H1 (cell line): ENCODE measurements around the gene PRMT1. TPM values are rescaled to one million over a fixed set of nuclear protein-coding genes. Genes with fewer than 3 reads are reported as not detected.

Experiments used
- CTCF ChIA-PET: fragments of 300-600 bp; sonication (Branson Sonifier 250); formaldehyde crosslinking; loops from one replicate; lab custom pipeline; 2021; ENCODE audit not compliant: partially characterized antibody; lab: Charles Lee
- POLR2A ChIA-PET: fragments of 300-600 bp; sonication (Branson Sonifier 250); formaldehyde crosslinking; loops from one replicate; lab custom pipeline; 2021; ENCODE audit warnings: inconsistent platforms; ENCODE audit not compliant: partially characterized antibody; lab: Charles Lee
- DNase-seq, 2 experiments: peaks; one replicate each; pipeline versions ENCODE4 v3.0.0 to v3.0.0-alpha.2; 2010 to 2022; ENCODE audit warnings: low spot score in 2 of 2, low read depth in 1 of 2, mixed read lengths in 1 of 2
- FAIRE-seq: peaks from 2 replicates; lab custom pipeline; 2011; peaks lifted over from hg19 to GRCh38; lab: Jason Lieb, UNC
- H2AFZ ChIP-seq: 2 replicates; pipeline ENCODE4 v1.8.1; 2012; ENCODE audit warnings: low read length, inconsistent platforms
- H2AK5ac ChIP-seq: 2 replicates; pipeline ENCODE4 v1.6.1; 2013; ENCODE audit warnings: low read depth, low read length
- H2BK120ac ChIP-seq: replicated peaks from 2 replicates; pipeline ENCODE3; 2013; ENCODE audit warnings: low read depth, low read length, inconsistent platforms
- H2BK12ac ChIP-seq: 2 replicates; pipeline ENCODE4 v1.6.1; 2013; ENCODE audit warnings: low read depth, low read length
- H2BK15ac ChIP-seq: 2 replicates; pipeline ENCODE4 v1.6.1; 2013; ENCODE audit warnings: low read length
- H2BK20ac ChIP-seq: 2 replicates; pipeline ENCODE4 v1.6.1; 2013; ENCODE audit warnings: low read length
- H2BK5ac ChIP-seq: 2 replicates; pipeline ENCODE4 v1.6.1; 2013; ENCODE audit warnings: low read depth, low read length
- H3K14ac ChIP-seq: 2 replicates; pipeline ENCODE4 v1.6.1; 2013; ENCODE audit warnings: inconsistent platforms; ENCODE audit not compliant: insufficient read length
- H3K18ac ChIP-seq: 2 replicates; pipeline ENCODE4 v1.6.1; 2013; ENCODE audit warnings: low read length; ENCODE audit errors: extremely low read depth
- H3K23ac ChIP-seq: 2 replicates; pipeline ENCODE4 v1.6.1; 2013; ENCODE audit warnings: inconsistent platforms; ENCODE audit not compliant: insufficient read length
- H3K23me2 ChIP-seq: 2 replicates; pipeline ENCODE4 v1.6.1; 2013; ENCODE audit warnings: low read depth, low read length
- H3K27ac ChIP-seq: 2 replicates; pipeline ENCODE4 v1.6.1; 2011; ENCODE audit warnings: low read depth, low read length, inconsistent platforms
- H3K27me3 ChIP-seq, 4 experiments: replicated peaks in 1 of 4; 1 replicate in 1 of 4; 2 replicates in 3 of 4; pipeline versions ENCODE4 v1.6.1 to v1.8.1; 2011 to 2013; ENCODE audit warnings: low read length in 3 of 4, mild to moderate bottlenecking in 3 of 4, inconsistent platforms in 2 of 4, mixed read lengths in 2 of 4, moderate library complexity in 1 of 4; ENCODE audit not compliant: control insufficient read depth in 3 of 4, insufficient read depth in 3 of 4; ENCODE audit errors: extremely low read depth in 1 of 4
- H3K36me3 ChIP-seq, 4 experiments: 2 replicates each; pipeline versions ENCODE4 v1.6.1 to v1.8.1; 2011 to 2013; ENCODE audit warnings: mild to moderate bottlenecking in 4 of 4, low read length in 3 of 4, moderate library complexity in 2 of 4, control low read depth in 1 of 4, inconsistent platforms in 1 of 4; ENCODE audit not compliant: insufficient read depth in 4 of 4, control insufficient read depth in 2 of 4
- H3K4ac ChIP-seq: replicated peaks from 2 replicates; pipeline ENCODE3; 2013; ENCODE audit warnings: low read length, low read depth, mixed read lengths, inconsistent platforms; ENCODE audit not compliant: insufficient read length
- H3K4me1 ChIP-seq, 4 experiments: replicated peaks in 1 of 4; 1 replicate in 1 of 4; 2 replicates in 3 of 4; pipeline versions ENCODE4 v1.6.1 to v1.8.1; 2011 to 2013; ENCODE audit warnings: low read length in 3 of 4, inconsistent platforms in 2 of 4, mixed read lengths in 1 of 4; ENCODE audit not compliant: insufficient read depth in 4 of 4, control insufficient read depth in 3 of 4
- H3K4me2 ChIP-seq, 2 experiments: 2 replicates each; pipeline versions ENCODE4 v1.6.1 to v1.8.1; 2011 to 2013; ENCODE audit warnings: low read depth in 2 of 2, low read length in 2 of 2, control low read depth in 1 of 2, inconsistent platforms in 1 of 2, mild to moderate bottlenecking in 1 of 2; ENCODE audit not compliant: insufficient read depth in 1 of 2
- H3K4me3 ChIP-seq, 4 experiments: fragments of 200-600, 300-600 bp in 1 of 4; sonication (generic), shearing (Covaris generic), sonication (Bioruptor Twin) in 1 of 4; 2 replicates each; pipeline versions ENCODE4 v1.5.1 to v1.8.1; 2011 to 2016; ENCODE audit warnings: low read length in 4 of 4, low read depth in 3 of 4, control low read depth in 2 of 4, inconsistent platforms in 2 of 4, mild to moderate bottlenecking in 2 of 4, mixed read lengths in 1 of 4, moderate library complexity in 1 of 4; ENCODE audit not compliant: insufficient read depth in 2 of 4; ENCODE audit errors: extremely low read depth in 1 of 4
- H3K56ac ChIP-seq: replicated peaks from 2 replicates; pipeline ENCODE3; 2013; ENCODE audit warnings: low read depth, mild to moderate bottlenecking, mixed read lengths, low read length, inconsistent platforms; ENCODE audit not compliant: insufficient read length
- H3K79me1 ChIP-seq: 2 replicates; pipeline ENCODE4 v1.6.1; 2013; ENCODE audit warnings: low read depth, low read length, control low read depth
- H3K79me2 ChIP-seq, 2 experiments: 2 replicates each; pipeline versions ENCODE4 v1.6.1 to v1.8.1; 2012 to 2013; ENCODE audit warnings: low read length in 2 of 2, mild to moderate bottlenecking in 2 of 2, inconsistent platforms in 1 of 2; ENCODE audit not compliant: insufficient read depth in 2 of 2, control insufficient read depth in 1 of 2
- H3K9ac ChIP-seq, 4 experiments: replicated peaks in 1 of 4; 1 replicate in 1 of 4; 2 replicates in 3 of 4; pipeline versions ENCODE4 v1.6.1 to v1.8.1; 2011 to 2013; ENCODE audit warnings: low read depth in 3 of 4, low read length in 3 of 4, control low read depth in 2 of 4, mild to moderate bottlenecking in 2 of 4, moderate library complexity in 2 of 4, inconsistent platforms in 1 of 4; ENCODE audit errors: extremely low read depth in 1 of 4
- H3K9me3 ChIP-seq, 2 experiments: 2 replicates each; pipeline versions ENCODE4 v1.6.1 to v1.8.1; 2012 to 2013; ENCODE audit warnings: mild to moderate bottlenecking in 2 of 2, moderate library complexity in 2 of 2, control low read depth in 1 of 2, inconsistent platforms in 1 of 2, low read depth in 1 of 2, low read length in 1 of 2, mixed read lengths in 1 of 2; ENCODE audit not compliant: insufficient read depth in 2 of 2
- H4K20me1 ChIP-seq, 2 experiments: replicated peaks in 1 of 2; 2 replicates each; pipeline versions ENCODE3 to v1.8.1; 2011 to 2013; ENCODE audit warnings: inconsistent platforms in 2 of 2, low read length in 2 of 2, mild to moderate bottlenecking in 1 of 2; ENCODE audit not compliant: insufficient read depth in 2 of 2, control insufficient read depth in 1 of 2
- H4K5ac ChIP-seq: 2 replicates; pipeline ENCODE4 v1.6.1; 2013; ENCODE audit warnings: low read length, low read depth, mixed read lengths, inconsistent platforms; ENCODE audit not compliant: insufficient read length
- H4K8ac ChIP-seq: 2 replicates; pipeline ENCODE4 v1.8.0; 2013; ENCODE audit warnings: mild to moderate bottlenecking, moderate library complexity, low read length, inconsistent platforms; ENCODE audit not compliant: insufficient read depth; ENCODE audit errors: extremely low read depth
- H4K91ac ChIP-seq: replicated peaks from 2 replicates; pipeline ENCODE3; 2013; ENCODE audit warnings: low read length, mixed read lengths, inconsistent platforms; ENCODE audit not compliant: insufficient read length
- ATF2 ChIP-seq: IDR thresholded peaks from 2 replicates; pipeline ENCODE4 v1.6.1; 2012; ENCODE audit warnings: low read length, inconsistent platforms
- BCL11A ChIP-seq, 2 experiments: IDR thresholded peaks; one replicate each; pipeline ENCODE4 v1.6.1; 2011; ENCODE audit warnings: low read depth in 2 of 2, low read length in 2 of 2, mild to moderate bottlenecking in 2 of 2
- WGBS, 2 experiments: shearing (Covaris generic) in 1 of 2; methylation state at CpG; one replicate each; pipeline versions ENCODE4 v1.1.6 to v1.1.7; 2013 to 2015; ENCODE audit warnings: low lambda C conversion rate in 2 of 2, mixed read lengths in 2 of 2, inconsistent platforms in 1 of 2, low coverage in 1 of 2, missing lambda C conversion rate in 1 of 2; ENCODE audit not compliant: insufficient replicate concordance in 2 of 2, insufficient coverage in 1 of 2, insufficient read length in 1 of 2; ENCODE audit errors: extremely low coverage in 1 of 2, missing lambda C conversion rate in 1 of 2; 5-methylcytosine and 5-hydroxymethylcytosine counted together
- polyA plus RNA-seq, 7 experiments: library from polyadenylated mRNA; depleted of rRNA in 3 of 7; stranded (reverse) in 5 of 7; unstranded in 2 of 7; fragments of >200 nt in 5 of 7; fragments of 200-250 nt in 2 of 7; gene quantifications; 1 replicate in 5 of 7; 2 replicates in 1 of 7; 4 replicates in 1 of 7; pipeline versions ENCODE4 v1.2.1 to v1.2.3, GENCODE V29; 2011 to 2013; ENCODE audit warnings: missing spikeins in 2 of 7, mixed read lengths in 2 of 7
- total RNA-seq: library from RNA; stranded (reverse); fragmentation: NEBNext Ultra II Directional; extraction: Animal tissue kit (Norgen Biotek cat#: 25700); gene quantifications from 2 replicates; pipeline ENCODE4 v1.2.1, GENCODE V29; 2021

The PRMT1 gene
- total and polyA plus RNA-seq, 2 of the 8 experiments (the other 6 are each of a cell fraction or from before 2014, with no cell fraction given): 561 to 1,215 TPM

- no peak overlapping the region for H3K14ac ChIP-seq
- H3K9me3 ChIP-seq: peaks cover 9 to 11% of the 10 kb centered on the region in 2 experiments
- no peaks in the 10 kb centered on the region; the same call in 1 of the 2 replicates for H3K23me2 ChIP-seq
- peaks cover 0 to 14% (median 5%) of the 10 kb centered on the region in 4 experiments; a peak in 4 of 7 replicates for H3K4me1 ChIP-seq
- no peak overlapping the region for H3K4me2 ChIP-seq
- H3K27ac ChIP-seq: no peak overlapping the region
- peaks cover 6 to 17% of the 10 kb centered on the region in 2 experiments for H4K20me1 ChIP-seq
- H3K56ac ChIP-seq: no peak overlapping the region
- no peaks in the 10 kb centered on the region for H3K79me2 ChIP-seq
- ChIA-PET CTCF (interaction anchor here (0.6 to 3.8 kb wide), 8 partner anchors 9 to 62 kb away, joined by 3 to 39 read pairs (median 6); partner anchors contain the start of genes BCL2L12 and IRF3), POLR2A (interaction anchor here (0.8 to 18.0 kb wide), 10 partner anchors 9 to 75 kb away, joined by 3 to 275 read pairs (median 6); partner anchors contain the start of genes BCL2L12, IRF3, NOSIP and PRMT1)
- no peak overlapping the region for H2BK20ac ChIP-seq
- peak overlapping the region; percentile 86; the same call in 1 of the 2 replicates for H2BK5ac ChIP-seq
- H3K4ac ChIP-seq: no peak overlapping the region
- H4K91ac ChIP-seq: no peak overlapping the region
- peak overlapping the region; percentile 33; the same call in 1 of the 2 replicates for H2BK12ac ChIP-seq
- DNase-seq: no peak
- WGBS, 2 experiments: 92% methylated on average over 23 of the region's 23 CpGs; no CpG with 5 or more reads in 1 of the 2 experiments
- H3K27me3 ChIP-seq: no peaks in the 10 kb centered on the region
- H3K4me3 ChIP-seq: no peak overlapping the region
- no peak for FAIRE-seq
- 0 out of 2 replicates have a peak, but pooled peaks cover 2% of the 10 kb centered on the region for H3K79me1 ChIP-seq
- no peak overlapping the region for H3K23ac ChIP-seq
- H2AFZ ChIP-seq: no peak overlapping the region
- H4K8ac ChIP-seq: no peak overlapping the region
- H2BK120ac ChIP-seq: no peak overlapping the region
- H2BK15ac ChIP-seq: no peak overlapping the region
- no peak overlapping the region; the same call in 1 of the 2 replicates for H3K18ac ChIP-seq
- H3K36me3 ChIP-seq: peaks cover 16 to 76% (median 57%) of the 10 kb centered on the region in 4 experiments; a peak in 7 of 8 replicates
- no peak overlapping the region for H2AK5ac ChIP-seq
- 0 out of 7 replicates have a peak overlapping the region, but pooled peaks of 1 of the 4 experiments have one; percentile 27 for H3K9ac ChIP-seq
- no peak overlapping the region for H4K5ac ChIP-seq
- TF ChIP-seq ATF2: no peak
- TF ChIP-seq BCL11A (IDR thresholded peaks at IDR 0.05; ENCODE audit: low read depth in 2 of 2, low read length in 2 of 2): no peak
Measured at GRCh38 chr19:49655570-49656455, 21.3 kb upstream of the PRMT1 start.
